Measurements from ENCODE around the gene ELOB. TPM values are rescaled to one million over a fixed set of nuclear protein-coding genes. Genes with fewer than 3 reads are reported as not detected.

The ELOB gene
- total and polyA plus RNA-seq, 3 donors from 2014 or later = 377 to 582 (median 381) TPM

GRCh38 chr16:2822496-2822895, 45.4 kb upstream of the ELOB start:
- H3K27ac ChIP-seq = no peak overlapping the region
- no peaks in the 10 kb centered on the region for H3K4me1 ChIP-seq
- H3K27me3 ChIP-seq = no peaks in the 10 kb centered on the region
- intact Hi-C loops (cut with DNase I; ENCODE audit: low total_unique reads) = no loop called here
- no peaks in the 10 kb centered on the region for H3K36me3 ChIP-seq (ENCODE audit: low read depth, missing control alignments)
- DNase-seq = no peak
- TF ChIP-seq, protein P1, sequence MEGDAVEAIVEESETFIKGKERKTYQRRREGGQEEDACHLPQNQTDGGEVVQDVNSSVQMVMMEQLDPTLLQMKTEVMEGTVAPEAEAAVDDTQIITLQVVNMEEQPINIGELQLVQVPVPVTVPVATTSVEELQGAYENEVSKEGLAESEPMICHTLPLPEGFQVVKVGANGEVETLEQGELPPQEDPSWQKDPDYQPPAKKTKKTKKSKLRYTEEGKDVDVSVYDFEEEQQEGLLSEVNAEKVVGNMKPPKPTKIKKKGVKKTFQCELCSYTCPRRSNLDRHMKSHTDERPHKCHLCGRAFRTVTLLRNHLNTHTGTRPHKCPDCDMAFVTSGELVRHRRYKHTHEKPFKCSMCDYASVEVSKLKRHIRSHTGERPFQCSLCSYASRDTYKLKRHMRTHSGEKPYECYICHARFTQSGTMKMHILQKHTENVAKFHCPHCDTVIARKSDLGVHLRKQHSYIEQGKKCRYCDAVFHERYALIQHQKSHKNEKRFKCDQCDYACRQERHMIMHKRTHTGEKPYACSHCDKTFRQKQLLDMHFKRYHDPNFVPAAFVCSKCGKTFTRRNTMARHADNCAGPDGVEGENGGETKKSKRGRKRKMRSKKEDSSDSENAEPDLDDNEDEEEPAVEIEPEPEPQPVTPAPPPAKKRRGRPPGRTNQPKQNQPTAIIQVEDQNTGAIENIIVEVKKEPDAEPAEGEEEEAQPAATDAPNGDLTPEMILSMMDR (IDR thresholded peaks at IDR 0.05) = no peak
- TF ChIP-seq POLR2A (IDR thresholded peaks at IDR 0.05) = no peak
- H3K9me3 ChIP-seq = no peaks in the 10 kb centered on the region
- H3K4me3 ChIP-seq = no peak overlapping the region
- 60 to 73% methylated on average over 4 of the region's 4 CpGs for WGBS, 2 donors

DNA sequence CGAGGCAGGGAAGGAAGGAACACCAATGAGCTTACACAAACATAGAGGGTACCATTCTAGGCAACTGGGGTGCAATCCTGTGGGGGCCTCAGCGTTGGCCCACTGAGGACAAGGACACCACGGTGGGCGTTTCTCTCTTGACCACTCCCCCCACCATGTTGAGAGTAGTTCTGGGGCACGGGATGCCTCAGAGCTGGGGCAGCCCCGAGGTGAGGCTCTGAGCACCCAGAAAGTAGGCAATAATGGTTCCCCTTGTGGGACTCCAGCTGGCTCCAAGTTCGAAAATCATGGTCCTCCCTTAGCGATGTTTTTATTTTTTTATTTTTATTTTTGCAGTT, 45.0 kb upstream of the ELOB start:
- DNase-seq = no peak
- Histone ChIP-seq H3K27ac (no peak overlapping the region), H3K27me3 (no peaks in the 10 kb centered on the region), H3K4me3 (no peak overlapping the region), H3K9me3 (no peaks in the 10 kb centered on the region), H3K36me3 (ENCODE audit: low read depth, missing control alignments) (no peaks in the 10 kb centered on the region), H3K4me1 (no peaks in the 10 kb centered on the region)
- intact Hi-C loops (cut with DNase I; ENCODE audit: low total_unique reads) = no loop called here
- TF ChIP-seq POLR2A (IDR thresholded peaks at IDR 0.05) = no peak
- TF ChIP-seq, protein P1 (IDR thresholded peaks at IDR 0.05) = no peak
- WGBS, 2 donors = 79 to 80% methylated on average over 8 of the region's 8 CpGs

GRCh38 chr16:2821487-2822157, 44.5 kb upstream of the ELOB start:
- Histone ChIP-seq H3K27ac (no peak overlapping the region), H3K4me1 (no peaks in the 10 kb centered on the region), H3K4me3 (no peak overlapping the region), H3K27me3 (no peaks in the 10 kb centered on the region), H3K36me3 (ENCODE audit: low read depth, missing control alignments) (no peaks in the 10 kb centered on the region), H3K9me3 (no peaks in the 10 kb centered on the region)
- TF ChIP-seq, protein P1 (IDR thresholded peaks at IDR 0.05) = no peak
- TF ChIP-seq POLR2A (IDR thresholded peaks at IDR 0.05) = no peak
- 79 to 82% methylated on average over 9 of the region's 9 CpGs for WGBS, 2 donors
- intact Hi-C loops (cut with DNase I; ENCODE audit: low total_unique reads) = no loop called here
- no peak for DNase-seq

DNA sequence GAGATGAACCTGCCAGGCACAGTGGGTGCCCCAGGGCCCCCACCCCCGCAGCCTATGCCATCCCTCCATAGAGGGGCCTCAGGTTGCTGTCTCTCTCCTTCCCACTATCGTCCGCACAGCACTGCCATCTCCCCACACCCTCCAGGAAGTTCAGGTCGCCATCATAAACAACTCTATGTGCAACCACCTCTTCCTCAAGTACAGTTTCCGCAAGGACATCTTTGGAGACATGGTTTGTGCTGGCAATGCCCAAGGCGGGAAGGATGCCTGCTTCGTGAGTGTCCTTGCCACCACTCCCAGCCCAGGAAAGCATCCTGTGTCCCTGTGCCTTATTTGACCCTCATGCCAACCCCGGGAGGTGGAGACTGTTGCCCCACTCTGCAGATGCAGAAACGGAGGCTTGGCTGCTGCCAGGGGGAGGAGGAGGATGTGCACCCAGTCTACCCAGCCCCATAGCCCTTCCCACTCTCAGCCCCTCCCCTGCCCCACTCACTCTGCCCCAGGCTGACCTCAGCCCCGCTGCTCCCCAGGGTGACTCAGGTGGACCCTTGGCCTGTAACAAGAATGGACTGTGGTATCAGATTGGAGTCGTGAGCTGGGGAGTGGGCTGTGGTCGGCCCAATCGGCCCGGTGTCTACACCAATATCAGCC, 43.9 kb upstream of the ELOB start:
- TF ChIP-seq, protein P1 (IDR thresholded peaks at IDR 0.05) = no peak
- TF ChIP-seq POLR2A (IDR thresholded peaks at IDR 0.05) = no peak
- 75 to 85% methylated on average over 14 of the region's 14 CpGs for WGBS, 2 donors
- Histone ChIP-seq H3K4me3 (no peak overlapping the region), H3K27me3 (no peaks in the 10 kb centered on the region), H3K36me3 (ENCODE audit: low read depth, missing control alignments) (no peaks in the 10 kb centered on the region), H3K4me1 (no peaks in the 10 kb centered on the region), H3K9me3 (no peaks in the 10 kb centered on the region), H3K27ac (no peak overlapping the region)
- intact Hi-C loops (cut with DNase I; ENCODE audit: low total_unique reads) = no loop called here
- DNase-seq = no peak

All from testis (tissue), 3 donors.